ENCODE results near the gene EVC2. TPM values are rescaled to one million over a fixed set of nuclear protein-coding genes. Genes with fewer than 3 reads are reported as not detected.

Gene EVC2
- 9.7 TPM for total RNA-seq

DNA sequence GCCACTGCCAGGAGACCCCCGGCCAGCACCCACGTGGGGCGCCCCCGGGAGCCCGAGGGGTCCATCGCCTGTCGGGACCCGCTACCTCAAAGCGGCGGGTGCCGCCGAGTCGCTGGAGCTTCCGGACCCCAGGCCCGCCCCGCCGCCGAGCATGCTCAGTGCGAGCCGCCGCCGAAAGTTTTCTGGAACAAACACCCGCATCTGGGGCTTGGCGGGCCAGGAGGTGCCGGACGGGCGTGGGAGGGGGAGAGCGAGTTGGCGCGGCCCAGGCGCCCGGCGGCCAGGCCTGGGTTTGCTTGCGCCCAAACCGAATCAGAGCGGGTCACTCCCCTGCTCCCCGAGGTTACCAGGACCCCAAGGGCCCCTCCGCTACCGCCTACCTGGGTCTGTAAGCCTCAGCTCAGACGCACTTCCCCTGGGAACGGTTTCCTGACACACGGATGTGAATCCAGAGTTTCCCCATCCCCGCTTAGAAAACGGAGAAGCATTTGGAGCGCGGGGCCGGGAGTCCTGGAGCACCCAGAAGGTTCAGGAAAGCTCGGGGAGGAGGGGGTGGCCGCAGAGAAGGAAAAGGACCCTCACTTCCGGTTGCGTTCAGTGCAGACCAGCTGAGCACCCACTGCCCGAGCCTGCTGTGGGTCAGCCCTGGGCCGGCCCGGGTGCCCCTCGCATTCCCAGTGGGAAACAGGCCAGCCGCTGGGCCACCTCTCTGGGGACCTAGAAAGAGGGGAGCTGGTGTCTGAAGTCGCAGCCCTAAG, at the start of gene EVC2:
EVC2 (minus strand) TSS at position 111 of the 758 bp plus-strand sequence; CDS start at position 65, 46 bp downstream.
- peak; percentile 86 for DNase-seq

GRCh38 chr4:5757954-5758353, 49.6 kb upstream of the EVC2 start:
- DNase-seq: no peak

- DNase-seq: no peak
Observed at GRCh38 chr4:5757536-5757935, 49.2 kb upstream of the EVC2 start.

DNA sequence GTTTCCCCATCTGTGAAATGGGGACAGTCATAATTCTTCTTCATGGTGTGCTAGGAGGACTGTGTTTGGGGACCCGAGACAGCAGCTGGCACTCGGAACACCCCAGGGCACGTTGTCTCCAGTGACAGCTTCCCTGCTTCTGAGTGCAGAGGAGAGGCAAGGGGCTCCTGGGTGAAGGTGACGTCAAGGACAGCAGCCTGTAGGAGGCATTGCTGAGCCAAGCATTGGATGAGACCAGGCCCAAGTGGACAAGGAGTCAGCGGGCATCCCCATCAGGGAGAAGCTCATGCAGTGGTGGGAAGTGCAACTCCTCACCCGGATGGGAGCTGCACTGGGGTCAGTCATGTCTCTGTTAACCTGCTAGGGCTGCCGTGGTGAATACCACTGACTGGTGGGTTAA, 48.7 kb upstream of the EVC2 start:
- DNase-seq: no peak

DNA sequence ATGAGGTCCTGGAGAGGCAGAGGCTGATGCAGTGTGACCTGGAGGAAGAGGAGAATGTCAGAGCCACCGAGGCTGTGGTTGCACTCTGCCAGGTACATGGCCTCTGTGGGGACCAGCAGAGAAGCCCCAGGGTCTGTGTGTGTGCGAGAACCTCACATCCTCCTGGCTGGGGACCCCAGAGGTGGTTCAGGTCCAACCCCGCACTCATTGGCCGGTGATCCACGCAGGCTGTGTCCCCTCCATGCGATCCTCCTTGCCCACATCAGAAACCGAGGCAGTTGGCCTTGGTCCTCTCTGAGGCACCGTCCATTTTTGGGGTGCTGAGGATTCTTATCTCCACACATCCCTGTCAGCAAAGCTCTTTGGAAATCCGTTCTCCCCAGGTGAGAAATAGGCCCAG, 47.9 kb upstream of the EVC2 start:
- DNase-seq: no peak

- no peak for DNase-seq
Observed at GRCh38 chr4:5755679-5756078, 47.3 kb upstream of the EVC2 start.

DNA sequence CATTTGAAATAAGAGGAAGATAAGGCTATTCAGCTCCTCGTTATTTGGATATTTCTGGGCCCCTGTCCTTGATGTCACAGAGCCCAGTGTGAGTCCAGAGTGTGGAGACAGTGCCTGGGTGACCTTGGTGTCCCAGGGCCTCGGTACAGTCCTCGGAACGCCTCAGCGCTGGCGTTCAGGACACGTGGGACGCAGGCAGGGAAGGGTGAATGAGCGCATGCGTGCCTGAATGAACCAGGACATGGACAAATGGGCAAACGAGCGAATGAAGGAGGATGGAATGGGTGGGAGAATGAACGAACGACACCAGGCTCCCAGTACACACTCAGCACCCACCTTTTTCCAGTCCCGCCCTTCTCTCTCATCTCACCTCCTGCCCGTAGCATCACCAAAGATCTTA, 46.8 kb upstream of the EVC2 start:
- DNase-seq: no peak

GRCh38 chr4:5754529-5754881, 46.1 kb upstream of the EVC2 start:
- no peak for DNase-seq

- no peak for DNase-seq
Observed at GRCh38 chr4:5753766-5754528, 45.6 kb upstream of the EVC2 start.

GRCh38 chr4:5753366-5753765, 45.0 kb upstream of the EVC2 start:
- DNase-seq: no peak

GRCh38 chr4:5752376-5753184, 44.2 kb upstream of the EVC2 start:
- peak; percentile 46 for DNase-seq

DNA sequence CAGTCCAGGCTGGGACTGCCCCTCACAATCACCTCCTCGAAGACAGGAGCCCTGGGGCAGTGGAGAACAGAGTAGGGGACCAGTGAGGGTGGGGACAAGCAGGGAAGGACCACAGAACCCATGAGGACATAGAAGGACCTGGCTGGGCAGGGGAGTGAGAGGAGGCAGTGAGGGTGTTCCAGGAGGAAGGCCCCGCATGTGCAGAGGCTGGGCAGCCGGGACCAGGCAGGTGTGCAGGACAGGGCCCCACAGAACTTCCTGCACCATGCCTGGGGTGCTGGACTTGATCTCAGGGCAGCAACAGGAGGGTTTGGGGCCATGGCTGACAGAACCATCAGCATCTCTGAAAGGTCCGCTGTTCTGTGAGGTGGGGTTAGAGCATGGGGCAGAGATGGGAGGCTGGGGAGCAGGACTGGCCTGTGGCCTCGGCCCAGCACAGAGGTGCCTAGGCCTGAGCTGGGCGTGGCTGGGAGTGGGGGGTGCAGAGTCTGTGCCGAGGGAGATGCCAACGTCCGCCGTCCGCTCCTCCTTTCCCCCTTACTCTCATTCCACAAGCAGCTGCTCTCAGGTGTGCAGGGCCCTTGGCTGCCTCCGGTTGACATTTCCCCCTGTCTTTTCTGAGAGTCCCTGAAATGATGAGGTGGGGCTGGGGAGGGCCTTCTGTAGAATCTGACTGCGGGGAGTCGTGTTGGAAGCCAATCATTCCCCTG, 43.5 kb upstream of the EVC2 start:
- DNase-seq: no peak

- peak; percentile 82 for DNase-seq
Observed at GRCh38 chr4:5750946-5751665, 42.7 kb upstream of the EVC2 start.

GRCh38 chr4:5750052-5750945, 41.9 kb upstream of the EVC2 start:
- no peak for DNase-seq

DNA sequence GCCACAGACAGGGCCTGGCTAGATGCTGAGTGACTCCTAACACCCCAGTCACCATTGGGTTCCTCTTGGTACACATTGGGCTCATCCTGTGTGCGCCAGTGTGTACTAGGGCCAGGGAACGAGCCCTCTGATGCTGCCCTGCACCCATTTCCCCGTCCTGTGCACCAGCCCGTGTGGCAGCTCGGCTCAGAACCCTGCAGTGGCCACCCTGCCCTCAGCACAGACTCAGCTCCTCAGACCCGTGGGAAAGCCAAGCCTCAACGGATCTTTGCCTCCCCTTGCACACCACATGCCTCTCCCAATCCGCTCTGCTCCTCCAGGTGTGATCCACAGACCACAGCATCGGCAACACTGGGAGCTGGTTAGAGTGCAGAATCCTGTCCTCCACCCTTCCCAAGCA, 41.2 kb upstream of the EVC2 start:
- no peak for DNase-seq

DNA sequence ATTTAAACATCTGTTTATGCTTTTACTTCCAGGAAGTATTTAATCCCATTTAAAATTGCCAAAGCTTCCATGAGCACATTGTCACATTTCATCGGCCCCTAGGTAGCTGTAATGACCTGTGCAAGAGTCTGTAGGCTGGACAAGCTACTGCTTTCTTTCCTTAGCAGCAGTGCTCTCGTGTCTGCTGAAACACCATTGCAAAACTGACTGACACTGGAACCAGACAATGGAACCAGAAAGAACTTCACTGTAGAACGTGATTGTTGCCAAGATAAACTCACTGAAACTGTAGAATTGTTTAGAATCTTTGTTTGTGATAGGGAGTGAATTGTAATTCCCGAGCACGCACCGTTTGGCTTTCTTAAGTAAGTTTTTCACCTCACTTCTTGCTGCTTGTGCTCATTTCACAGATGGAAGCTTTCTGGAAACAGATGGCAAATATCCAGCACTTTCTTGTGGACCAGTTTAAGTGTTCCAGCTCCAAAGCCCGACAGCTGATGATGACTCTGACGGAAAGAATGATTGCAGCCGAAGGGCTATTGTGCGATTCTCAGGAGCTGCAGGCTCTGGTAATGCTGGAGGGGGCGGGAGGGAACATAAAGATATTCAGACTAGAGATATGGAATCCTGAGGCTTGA, 39.5 kb upstream of the EVC2 start:
- peak; percentile 70 for DNase-seq

DNA sequence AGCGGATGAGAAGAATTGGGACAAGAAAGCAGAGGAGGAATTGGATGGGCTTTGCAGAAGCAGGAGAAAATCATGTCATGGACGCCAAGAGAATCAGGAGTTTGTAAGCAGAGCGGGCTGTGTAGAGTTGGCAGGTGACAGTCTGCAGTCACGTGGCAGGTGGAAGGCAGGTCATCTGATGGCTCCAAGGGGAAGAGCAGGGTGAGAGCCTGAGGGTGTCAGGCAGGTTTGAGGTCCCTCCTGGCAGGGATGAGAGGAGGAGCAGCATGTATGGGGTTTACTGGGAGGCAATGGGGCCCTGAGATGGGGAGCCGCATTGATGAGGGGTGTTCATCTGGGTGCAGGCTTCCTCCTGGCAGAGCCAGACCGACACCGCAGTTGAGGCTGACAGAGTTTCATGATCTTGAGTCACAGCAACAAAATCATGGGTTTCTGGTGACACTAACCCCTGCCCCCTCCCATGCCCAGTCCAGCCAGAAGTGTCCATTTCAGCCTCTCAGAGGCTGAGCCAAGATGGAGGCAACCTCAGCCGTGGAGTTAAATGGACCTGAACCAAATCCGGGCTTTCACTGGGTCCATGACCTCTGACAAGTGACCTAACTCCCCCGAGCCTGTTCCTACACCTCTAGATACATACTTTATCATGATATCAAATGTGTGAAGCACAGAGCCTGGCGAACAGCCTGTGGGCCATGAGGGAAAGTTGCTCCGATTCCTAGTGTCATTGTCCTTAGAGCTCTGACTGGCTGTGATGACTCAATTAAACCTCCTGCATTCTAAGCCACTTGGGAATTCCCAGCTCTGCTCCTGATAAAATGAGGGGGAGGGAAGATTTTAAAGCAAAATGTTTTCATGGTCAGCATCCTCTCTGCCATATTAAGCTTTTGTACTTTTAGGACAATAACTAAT, 38.7 kb upstream of the EVC2 start:
- no peak for DNase-seq

GRCh38 chr4:5746250-5746649, 37.9 kb upstream of the EVC2 start:
- DNase-seq: no peak

DNA sequence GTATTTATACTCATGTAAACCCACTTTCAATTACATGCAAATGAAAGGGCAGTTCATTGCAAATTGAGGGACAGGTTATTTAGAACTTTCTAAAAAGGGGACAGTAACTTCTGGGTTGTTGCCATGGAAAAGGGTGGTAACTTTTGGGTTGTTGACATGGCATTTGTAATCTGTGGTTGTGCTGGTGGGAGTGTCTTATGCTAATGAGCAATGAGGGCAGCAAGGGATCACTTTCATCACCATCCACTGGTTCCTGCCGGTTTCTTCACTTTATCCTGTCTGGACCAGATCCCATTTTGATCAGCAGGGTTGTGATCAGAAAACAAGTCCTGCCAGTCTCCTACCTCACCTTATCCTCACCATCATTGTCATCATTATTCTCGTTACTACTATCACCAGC, 34.6 kb upstream of the EVC2 start:
- no peak for DNase-seq
